Retinal pigment epithelial cell (primary cell): ENCODE data around the gene SP110.

Experiments used
- DNase-seq: peaks from one replicate; pipeline ENCODE4 v3.0.0-alpha.2; 2010; ENCODE audit warnings: low read depth
- H3K4me3 ChIP-seq: 2 replicates; pipeline ENCODE4 v1.5.1; 2011; ENCODE audit warnings: mild to moderate bottlenecking, low read length, control low read depth, moderate library complexity
- TF ChIP-seq, protein P1 (sequence below): conservative IDR thresholded peaks from 2 replicates; pipeline ENCODE4 v1.5.1; 2011; ENCODE audit warnings: low read depth, low read length, control low read depth, inconsistent platforms

The SP110 gene

DNA sequence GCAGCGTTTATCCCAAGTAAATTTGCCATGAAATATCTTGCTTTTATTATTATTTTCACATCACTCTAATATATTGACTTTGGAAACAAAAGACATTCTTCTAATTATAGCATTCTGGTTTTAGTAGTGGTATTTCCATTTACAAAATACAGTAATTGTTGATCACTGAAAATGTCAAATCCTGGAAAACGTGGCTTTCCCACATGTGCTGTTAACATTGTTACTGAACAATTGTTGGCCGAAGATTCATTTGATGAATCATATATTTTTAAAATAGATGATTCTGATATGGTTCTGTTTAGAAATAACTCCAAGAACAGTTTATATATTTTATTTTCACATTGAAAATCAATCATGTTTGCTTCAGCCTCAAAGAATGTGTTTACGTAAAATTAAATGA, 38.7 kb upstream of the SP110 start:
- no peak for DNase-seq
- TF ChIP-seq, protein P1, sequence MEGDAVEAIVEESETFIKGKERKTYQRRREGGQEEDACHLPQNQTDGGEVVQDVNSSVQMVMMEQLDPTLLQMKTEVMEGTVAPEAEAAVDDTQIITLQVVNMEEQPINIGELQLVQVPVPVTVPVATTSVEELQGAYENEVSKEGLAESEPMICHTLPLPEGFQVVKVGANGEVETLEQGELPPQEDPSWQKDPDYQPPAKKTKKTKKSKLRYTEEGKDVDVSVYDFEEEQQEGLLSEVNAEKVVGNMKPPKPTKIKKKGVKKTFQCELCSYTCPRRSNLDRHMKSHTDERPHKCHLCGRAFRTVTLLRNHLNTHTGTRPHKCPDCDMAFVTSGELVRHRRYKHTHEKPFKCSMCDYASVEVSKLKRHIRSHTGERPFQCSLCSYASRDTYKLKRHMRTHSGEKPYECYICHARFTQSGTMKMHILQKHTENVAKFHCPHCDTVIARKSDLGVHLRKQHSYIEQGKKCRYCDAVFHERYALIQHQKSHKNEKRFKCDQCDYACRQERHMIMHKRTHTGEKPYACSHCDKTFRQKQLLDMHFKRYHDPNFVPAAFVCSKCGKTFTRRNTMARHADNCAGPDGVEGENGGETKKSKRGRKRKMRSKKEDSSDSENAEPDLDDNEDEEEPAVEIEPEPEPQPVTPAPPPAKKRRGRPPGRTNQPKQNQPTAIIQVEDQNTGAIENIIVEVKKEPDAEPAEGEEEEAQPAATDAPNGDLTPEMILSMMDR = no peak
- H3K4me3 ChIP-seq = no peak overlapping the region

DNA sequence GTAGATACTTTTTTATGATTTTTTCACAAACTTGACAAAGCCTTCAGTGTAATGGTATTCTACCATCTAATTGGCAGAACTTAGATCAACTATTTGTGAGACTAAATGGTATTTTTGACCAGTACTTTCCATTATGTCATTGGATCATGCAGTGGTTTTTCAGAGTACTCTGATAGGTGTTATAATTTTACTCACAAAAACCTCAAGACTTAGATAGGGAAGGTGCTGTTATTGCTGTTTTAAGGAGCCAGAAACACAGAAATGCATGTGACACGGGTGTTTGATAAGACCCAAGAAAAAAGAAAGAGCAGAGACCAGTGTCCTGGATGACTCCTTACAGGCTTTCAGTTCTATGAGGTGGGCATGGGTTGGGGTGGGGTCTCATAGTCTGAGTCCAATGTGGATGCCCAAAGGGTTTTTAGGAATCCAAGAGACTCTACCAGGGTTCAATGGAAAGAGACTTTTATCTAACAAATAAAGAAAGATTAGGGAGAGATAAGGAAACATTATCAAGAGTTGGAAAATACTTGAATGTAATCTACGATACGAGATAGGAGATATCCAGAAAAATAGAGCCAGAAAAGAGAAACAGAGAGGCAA, 37.0 kb upstream of the SP110 start:
- TF ChIP-seq, protein P1 = no peak
- no peak for DNase-seq
- no peak overlapping the region for H3K4me3 ChIP-seq

- TF ChIP-seq, protein P1 = no peak
- no peak overlapping the region for H3K4me3 ChIP-seq
- no peak for DNase-seq
Observed at GRCh38 chr2:230254152-230254881, 34.5 kb upstream of the SP110 start.

- TF ChIP-seq, protein P1 = no peak
- no peak for DNase-seq
- no peak overlapping the region for H3K4me3 ChIP-seq
Observed at GRCh38 chr2:230250231-230250630, 30.4 kb upstream of the SP110 start.

DNA sequence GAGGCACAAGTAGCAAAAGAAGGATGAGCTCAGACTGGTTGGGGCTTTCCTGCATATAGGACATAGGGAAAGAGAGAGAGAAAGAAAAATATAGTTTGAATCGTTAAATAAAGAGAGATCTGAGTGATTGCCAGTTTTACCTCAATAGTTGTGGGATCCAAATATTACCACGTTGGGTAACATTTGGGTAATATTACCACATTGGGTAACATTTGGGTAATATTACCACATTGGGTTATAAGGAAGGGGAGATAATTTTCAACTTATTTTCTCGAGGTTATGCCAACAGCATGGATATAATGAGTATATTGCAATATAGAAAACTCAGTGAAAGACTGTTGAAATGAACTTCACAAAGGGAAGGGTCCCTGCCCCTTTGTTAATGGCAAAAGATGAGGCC, 26.4 kb upstream of the SP110 start:
- H3K4me3 ChIP-seq = no peak overlapping the region
- DNase-seq = no peak
- TF ChIP-seq, protein P1 = no peak

DNA sequence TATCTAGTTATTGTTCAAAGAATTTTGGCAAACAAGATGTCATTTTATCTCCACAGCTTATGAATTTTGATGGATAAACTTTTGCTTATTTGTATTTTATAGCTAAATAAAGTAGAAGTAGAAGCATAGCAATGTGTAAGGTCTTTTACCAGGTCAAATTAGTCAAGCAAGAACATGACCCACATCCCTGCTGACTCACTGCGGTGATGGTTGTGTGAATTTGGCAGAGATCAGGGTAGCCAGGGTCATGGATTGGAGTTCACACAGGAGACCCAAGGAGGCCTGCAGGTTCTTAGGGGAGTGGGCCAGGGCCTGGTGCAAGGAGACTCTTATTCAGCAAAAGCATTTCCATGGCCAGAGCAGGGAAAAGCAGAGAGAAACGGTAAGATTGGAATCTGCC, 24.4 kb upstream of the SP110 start:
- TF ChIP-seq, protein P1 = no peak
- no peak for DNase-seq
- no peak overlapping the region for H3K4me3 ChIP-seq

DNA sequence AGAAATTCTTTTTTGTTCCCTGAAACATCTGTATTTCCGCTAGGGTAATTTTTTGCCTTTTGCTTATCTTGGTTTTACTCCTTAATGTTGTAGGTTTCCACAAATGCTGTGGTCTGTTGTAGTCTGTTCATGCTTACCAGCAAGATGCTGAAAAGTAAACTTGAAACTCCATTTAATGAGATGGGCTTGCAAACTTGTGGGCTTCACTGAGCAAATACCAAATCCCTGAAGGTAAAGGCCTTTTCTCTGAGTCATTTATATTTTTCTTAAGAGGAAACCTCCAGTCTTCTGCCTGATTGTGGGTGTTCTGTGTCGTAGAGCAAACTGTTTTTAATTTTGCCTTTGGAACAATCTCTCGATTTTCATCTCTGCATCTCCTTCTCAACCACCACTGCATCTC, 15.1 kb upstream of the SP110 start:
- no peak for DNase-seq
- no peak overlapping the region for H3K4me3 ChIP-seq
- TF ChIP-seq, protein P1 = no peak
